Measurements from ENCODE around the gene ADCY5. TPM values are rescaled to one million over a fixed set of nuclear protein-coding genes. Genes with fewer than 3 reads are reported as not detected.

ADCY5 gene
- total and polyA plus RNA-seq, 2 experiments from 2014 or later: 3.1 to 4.7 TPM

DNA sequence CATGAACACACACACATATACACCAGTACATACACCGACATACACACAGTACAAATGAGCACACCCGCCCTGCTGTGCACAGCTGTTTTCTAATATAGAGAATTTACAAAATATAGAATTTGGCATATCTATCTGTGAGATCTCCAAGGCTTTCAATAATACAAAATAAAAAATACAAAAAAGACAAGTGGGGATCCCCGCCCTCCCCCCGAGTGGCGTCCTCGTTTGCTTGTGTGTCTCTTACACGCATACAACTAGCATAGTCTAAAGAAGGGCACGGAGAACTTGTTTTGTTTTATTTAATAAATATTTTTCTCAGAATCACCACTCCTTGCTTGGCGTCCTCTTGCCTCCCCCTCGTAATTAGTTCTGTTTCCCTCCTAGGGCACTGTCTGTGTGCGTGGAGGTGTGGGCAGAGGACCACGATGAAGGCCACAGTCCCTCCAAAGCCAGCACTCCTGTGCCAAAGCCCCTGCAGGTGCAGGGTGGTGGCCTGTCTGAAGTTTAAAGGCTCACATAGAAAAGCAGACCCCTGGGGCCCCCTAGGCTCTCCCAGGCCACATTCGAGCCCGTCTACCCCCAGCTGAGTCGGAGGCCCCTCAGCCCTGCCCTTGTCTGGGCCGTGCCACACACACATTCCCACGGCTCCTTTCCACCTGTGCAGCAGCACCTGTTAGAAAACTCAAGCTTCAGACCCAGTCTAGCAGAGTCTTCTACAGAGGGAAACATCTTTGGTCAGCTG lies 165.1 kb downstream of the ADCY5 start:
- Histone ChIP-seq H2AFZ (no peak overlapping the region), H3K9me3 (ENCODE audit: low read depth) (no peaks in the 10 kb centered on the region), H3K27me3 (no peaks in the 10 kb centered on the region), H3K4me3 (no peak overlapping the region), H3K36me3 (replicated peaks; ENCODE audit: insufficient read depth, low read depth) (no peaks in the 10 kb centered on the region), H3K9me2 (replicated peaks; ENCODE audit: insufficient read depth) (no peaks in the 10 kb centered on the region), H3K4me2 (no peak overlapping the region), H4K20me1 (ENCODE audit: insufficient read depth, poor library complexity, severe bottlenecking) (no peaks in the 10 kb centered on the region), H3K27ac (no peak overlapping the region), H3K79me2 (no peaks in the 10 kb centered on the region), H3K4me1 (ENCODE audit: insufficient read depth) (no peaks in the 10 kb centered on the region)
- no peak for TF ChIP-seq EZH2phosphoT487 (IDR thresholded peaks at IDR 0.05; ENCODE audit: low read depth, severe bottlenecking, unreplicated experiment)
- TF ChIP-seq, protein P1, sequence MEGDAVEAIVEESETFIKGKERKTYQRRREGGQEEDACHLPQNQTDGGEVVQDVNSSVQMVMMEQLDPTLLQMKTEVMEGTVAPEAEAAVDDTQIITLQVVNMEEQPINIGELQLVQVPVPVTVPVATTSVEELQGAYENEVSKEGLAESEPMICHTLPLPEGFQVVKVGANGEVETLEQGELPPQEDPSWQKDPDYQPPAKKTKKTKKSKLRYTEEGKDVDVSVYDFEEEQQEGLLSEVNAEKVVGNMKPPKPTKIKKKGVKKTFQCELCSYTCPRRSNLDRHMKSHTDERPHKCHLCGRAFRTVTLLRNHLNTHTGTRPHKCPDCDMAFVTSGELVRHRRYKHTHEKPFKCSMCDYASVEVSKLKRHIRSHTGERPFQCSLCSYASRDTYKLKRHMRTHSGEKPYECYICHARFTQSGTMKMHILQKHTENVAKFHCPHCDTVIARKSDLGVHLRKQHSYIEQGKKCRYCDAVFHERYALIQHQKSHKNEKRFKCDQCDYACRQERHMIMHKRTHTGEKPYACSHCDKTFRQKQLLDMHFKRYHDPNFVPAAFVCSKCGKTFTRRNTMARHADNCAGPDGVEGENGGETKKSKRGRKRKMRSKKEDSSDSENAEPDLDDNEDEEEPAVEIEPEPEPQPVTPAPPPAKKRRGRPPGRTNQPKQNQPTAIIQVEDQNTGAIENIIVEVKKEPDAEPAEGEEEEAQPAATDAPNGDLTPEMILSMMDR (IDR thresholded peaks at IDR 0.05; ENCODE audit: poor library complexity): no peak
- TF ChIP-seq EZH2 (IDR thresholded peaks at IDR 0.05; ENCODE audit: borderline replicate concordance): no peak
- WGBS (ENCODE audit: low lambda C conversion rate, missing lambda C conversion rate): 88% methylated on average over 17 of the region's 17 CpGs
- DNase-seq (ENCODE audit: low spot score): no peak

DNA sequence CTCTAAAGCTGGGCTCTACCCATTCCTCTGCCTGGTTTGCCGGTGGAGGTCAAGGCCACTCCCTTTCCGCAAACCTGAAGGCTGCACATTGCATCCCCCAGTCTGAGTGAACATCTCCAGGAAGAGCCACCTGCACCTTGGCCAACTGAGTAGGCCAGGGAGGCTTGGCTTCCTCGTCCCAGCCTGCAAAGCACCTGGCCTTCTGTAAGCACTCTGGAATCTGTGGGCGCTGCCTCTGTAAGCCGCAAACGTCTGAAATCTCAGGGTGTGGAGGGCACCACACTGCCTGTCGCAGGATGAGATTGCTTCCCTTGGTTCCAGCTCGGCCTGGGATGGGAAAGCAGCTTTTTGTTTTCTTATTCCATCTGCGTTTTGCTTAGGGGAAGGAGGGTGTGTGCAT lies 165.8 kb downstream of the ADCY5 start:
- Histone ChIP-seq H3K27ac (no peak overlapping the region), H2AFZ (no peak overlapping the region), H3K4me3 (no peak overlapping the region), H3K27me3 (no peaks in the 10 kb centered on the region), H3K9me2 (replicated peaks; ENCODE audit: insufficient read depth) (no peaks in the 10 kb centered on the region), H3K36me3 (replicated peaks; ENCODE audit: insufficient read depth, low read depth) (no peaks in the 10 kb centered on the region), H3K9me3 (ENCODE audit: low read depth) (no peaks in the 10 kb centered on the region), H3K4me1 (ENCODE audit: insufficient read depth) (no peaks in the 10 kb centered on the region), H4K20me1 (ENCODE audit: insufficient read depth, poor library complexity, severe bottlenecking) (no peaks in the 10 kb centered on the region), H3K79me2 (no peaks in the 10 kb centered on the region), H3K4me2 (no peak overlapping the region)
- 85% methylated on average over 9 of the region's 9 CpGs for WGBS (ENCODE audit: low lambda C conversion rate, missing lambda C conversion rate)
- no peak for DNase-seq (ENCODE audit: low spot score)
- TF ChIP-seq, protein P1 (IDR thresholded peaks at IDR 0.05; ENCODE audit: poor library complexity): no peak
- TF ChIP-seq EZH2phosphoT487 (IDR thresholded peaks at IDR 0.05; ENCODE audit: low read depth, severe bottlenecking, unreplicated experiment) (no peak), EZH2 (IDR thresholded peaks at IDR 0.05; ENCODE audit: borderline replicate concordance) (no peak)

DNA sequence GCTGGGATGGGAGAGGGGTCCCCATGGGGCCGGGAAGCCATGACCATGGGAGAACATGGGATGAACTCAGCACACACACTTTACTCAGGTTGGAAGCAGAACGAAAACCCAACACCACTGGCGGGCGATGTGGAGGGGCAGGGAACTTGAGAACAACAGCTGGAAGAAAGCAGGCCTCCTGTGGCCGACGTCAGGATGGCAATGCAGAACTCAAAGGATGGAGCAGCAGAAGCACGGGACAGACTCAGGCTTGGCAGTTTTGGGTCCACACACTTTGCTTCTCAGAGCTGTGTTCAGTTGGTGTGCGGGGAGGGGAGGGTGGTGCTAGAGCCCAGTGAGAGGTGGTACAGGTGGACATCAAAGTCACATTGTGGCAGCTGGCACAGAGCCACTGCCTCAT lies 166.4 kb downstream of the ADCY5 start:
- Histone ChIP-seq H3K9me2 (replicated peaks; ENCODE audit: insufficient read depth) (no peaks in the 10 kb centered on the region), H3K4me1 (ENCODE audit: insufficient read depth) (no peaks in the 10 kb centered on the region), H3K4me3 (no peak overlapping the region), H2AFZ (no peak overlapping the region), H3K36me3 (replicated peaks; ENCODE audit: insufficient read depth, low read depth) (no peaks in the 10 kb centered on the region), H3K27me3 (no peaks in the 10 kb centered on the region), H3K9me3 (ENCODE audit: low read depth) (no peaks in the 10 kb centered on the region), H3K4me2 (no peak overlapping the region), H3K27ac (no peak overlapping the region), H3K79me2 (no peaks in the 10 kb centered on the region), H4K20me1 (ENCODE audit: insufficient read depth, poor library complexity, severe bottlenecking) (no peaks in the 10 kb centered on the region)
- DNase-seq (ENCODE audit: low spot score): no peak
- TF ChIP-seq EZH2 (IDR thresholded peaks at IDR 0.05; ENCODE audit: borderline replicate concordance): no peak
- TF ChIP-seq, protein P1 (IDR thresholded peaks at IDR 0.05; ENCODE audit: poor library complexity): no peak
- no peak for TF ChIP-seq EZH2phosphoT487 (IDR thresholded peaks at IDR 0.05; ENCODE audit: low read depth, severe bottlenecking, unreplicated experiment)
- WGBS (ENCODE audit: low lambda C conversion rate, missing lambda C conversion rate): 74% methylated on average over 8 of the region's 8 CpGs
